Stimulated activated CD4-positive, alpha-beta T cell treated with anti-CD3 and anti-CD28 coated beads, Interleukin-4, amount 100 ng/mL, for 48 hours (primary cell): ENCODE data around the gene CCDC92.

Source experiments
- DNase-seq, 2 donors: peaks; one replicate each; pipeline ENCODE4 v3.0.0-alpha.2; 2020; ENCODE audit warnings: low read depth in 2 of 2

The CCDC92 gene

DNA sequence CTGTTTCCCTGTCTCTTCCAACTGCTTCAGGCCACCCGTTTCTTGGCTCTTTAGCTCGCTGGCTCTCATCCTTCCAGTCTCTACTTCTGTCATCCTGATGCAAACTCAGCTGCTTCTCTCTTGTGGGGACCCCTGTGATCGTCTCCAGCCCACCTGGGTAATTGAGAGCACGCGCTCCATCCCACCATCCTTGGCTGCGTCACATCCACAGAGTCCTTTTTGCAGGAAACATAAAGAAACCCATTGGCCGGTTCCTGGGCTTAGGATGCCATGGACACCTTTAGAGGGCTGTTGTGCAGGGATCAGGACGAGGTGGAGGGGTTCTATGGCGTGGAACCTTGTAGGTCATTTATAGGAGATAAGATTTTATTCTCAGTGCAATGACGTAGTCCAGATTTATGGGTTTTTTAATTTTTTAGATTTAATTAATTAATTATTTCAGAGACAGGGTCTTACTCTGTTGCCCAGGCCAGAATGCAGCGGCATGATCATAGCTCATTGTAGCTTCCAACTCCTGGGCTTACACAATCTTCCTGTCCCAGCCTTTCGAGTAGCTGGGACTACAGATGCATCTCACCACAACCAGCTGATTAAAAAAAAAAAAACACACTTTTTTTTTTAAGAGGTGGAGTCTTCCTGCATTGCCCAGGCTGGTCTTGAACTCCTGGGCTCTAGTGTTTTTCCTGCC lies 82.6 kb downstream of the CCDC92 start:
- no peak for DNase-seq

DNA sequence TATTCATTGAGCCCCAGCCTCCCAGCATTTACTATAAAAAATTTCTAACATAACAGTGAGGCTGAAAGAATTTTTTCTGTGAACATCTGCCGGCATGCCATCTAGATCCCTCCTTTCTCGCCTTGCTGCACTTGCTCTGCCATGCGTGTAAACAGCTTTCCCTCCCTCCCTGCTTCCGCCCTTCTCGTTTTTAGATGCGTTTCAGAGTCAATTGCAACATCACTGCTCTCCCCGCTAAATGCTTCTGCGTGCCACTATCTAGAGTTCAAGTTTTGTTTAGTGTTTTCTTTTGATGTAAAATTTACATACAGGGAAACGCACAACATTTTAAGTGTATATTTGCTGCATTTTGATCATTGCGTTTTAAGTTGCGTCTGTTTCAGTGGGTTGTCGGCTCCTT lies 83.6 kb downstream of the CCDC92 start:
- no peak for DNase-seq

GRCh38 chr12:123886931-123887582 lies 85.6 kb downstream of the CCDC92 start:
- no peak for DNase-seq

- DNase-seq, result no peak
Measured at GRCh38 chr12:123886258-123886657, 86.4 kb downstream of the CCDC92 start.
